HEK293 (cell line): ENCODE data around the gene PIGM.

Experiments
- CTCF ChIA-PET: fragments of 350-600 bp; formaldehyde crosslinking; extraction: SDS; loops from one replicate; lab custom pipeline; 2021; ENCODE audit warnings: antibody characterized with exemption; lab: Yijun Ruan, JAX
- POLR2A ChIA-PET: fragments of 300-600 bp; formaldehyde crosslinking; extraction: SDS; loops from one replicate; lab custom pipeline; 2020; ENCODE audit warnings: antibody characterized with exemption, inconsistent platforms; lab: Yijun Ruan, JAX
- H3K27ac ChIP-seq: fragments of 200-500 bp; sonication (Bioruptor generic); 2 replicates; pipeline ENCODE4 v1.5.1; 2014; ENCODE audit warnings: low read depth, low read length, control low read depth, inconsistent platforms; ENCODE audit errors: extremely low read depth
- H3K36me3 ChIP-seq, 2 experiments: fragments of 200-500 bp in 1 of 2; sonication (Bioruptor generic) in 1 of 2; 1 replicate in 1 of 2; 2 replicates in 1 of 2; pipeline ENCODE4 v1.5.1; 2014 to 2017; ENCODE audit warnings: inconsistent platforms in 2 of 2, low read length in 2 of 2; ENCODE audit not compliant: control insufficient read depth in 2 of 2, insufficient read depth in 1 of 2
- H3K4me1 ChIP-seq: fragments of 200-500 bp; sonication (Bioruptor generic); 2 replicates; pipeline ENCODE4 v1.5.1; 2014; ENCODE audit warnings: mild to moderate bottlenecking, low read length, inconsistent platforms; ENCODE audit not compliant: control insufficient read depth, insufficient read depth
- H3K4me3 ChIP-seq: 2 replicates; pipeline ENCODE4 v1.5.1; 2011; ENCODE audit warnings: low read depth, mild to moderate bottlenecking, control low read depth, low read length, moderate library complexity
- H3K9me3 ChIP-seq: fragments of 200-500 bp; sonication (Bioruptor generic); 2 replicates; pipeline ENCODE4 v1.5.1; 2014; ENCODE audit warnings: low read depth, low read length, inconsistent platforms; ENCODE audit not compliant: control insufficient read depth, insufficient read depth
- BCL11B ChIP-seq: fragments of 450-650 bp; formaldehyde crosslinking; IDR thresholded peaks from 2 replicates; pipeline ENCODE4 v1.5.1; 2016; ENCODE audit warnings: low read depth, missing biosample characterization, missing genetic modification characterization
- HOXA7 ChIP-seq: sonication (generic); formaldehyde crosslinking; IDR thresholded peaks from 2 replicates; pipeline ENCODE4 v1.8.1; 2022; ENCODE audit warnings: missing genetic modification reagents, borderline replicate concordance
- KLF9 ChIP-seq: fragments of 450-650 bp; formaldehyde crosslinking; IDR thresholded peaks from 2 replicates; pipeline ENCODE4 v1.5.1; 2016; ENCODE audit warnings: missing biosample characterization, missing genetic modification characterization, low read depth
- MZF1 ChIP-seq: fragments of 450-650 bp; formaldehyde crosslinking; IDR thresholded peaks from 2 replicates; pipeline ENCODE4 v1.5.1; 2017; ENCODE audit warnings: missing biosample characterization, missing genetic modification characterization, borderline replicate concordance
- TRIM28 ChIP-seq: IDR thresholded peaks from 2 replicates; pipeline ENCODE4 v1.6.1; 2011; ENCODE audit warnings: low read length, control low read depth, borderline replicate concordance
- ZBTB48 ChIP-seq: fragments of 450-650 bp; formaldehyde crosslinking; IDR thresholded peaks from 2 replicates; pipeline ENCODE4 v1.5.1; 2016; ENCODE audit warnings: missing biosample characterization, missing genetic modification characterization
- ZEB2 ChIP-seq: fragments of 450-650 bp; formaldehyde crosslinking; IDR thresholded peaks from 2 replicates; pipeline ENCODE4 v1.5.1; 2016; ENCODE audit warnings: missing biosample characterization, missing genetic modification characterization
- ZFP37 ChIP-seq: fragments of 450-650 bp; formaldehyde crosslinking; IDR thresholded peaks from 2 replicates; pipeline ENCODE4 v1.5.1; 2016; ENCODE audit warnings: missing biosample characterization, missing genetic modification characterization
- ZNF133 ChIP-seq: fragments of 450-650 bp; formaldehyde crosslinking; IDR thresholded peaks from 2 replicates; pipeline ENCODE4 v1.5.1; 2016; ENCODE audit warnings: missing biosample characterization, missing genetic modification characterization
- ZNF239 ChIP-seq: fragments of 450-650 bp; formaldehyde crosslinking; IDR thresholded peaks from 2 replicates; pipeline ENCODE4 v1.5.1; 2016; ENCODE audit warnings: missing biosample characterization, missing genetic modification characterization
- ZNF274 ChIP-seq, 2 experiments: fragments of 200-500 bp in 1 of 2; fragments of 450-650 bp in 1 of 2; sonication (Bioruptor generic) in 1 of 2; formaldehyde crosslinking in 1 of 2; IDR thresholded peaks; 2 replicates each; pipeline versions ENCODE4 v1.5.1 to v1.6.1; 2014 to 2016; ENCODE audit warnings: borderline replicate concordance in 1 of 2, inconsistent platforms in 1 of 2, low read length in 1 of 2, missing biosample characterization in 1 of 2, missing genetic modification characterization in 1 of 2
- ZNF335 ChIP-seq: fragments of 450-650 bp; formaldehyde crosslinking; conservative IDR thresholded peaks from 2 replicates; pipeline ENCODE4 v1.5.1; 2016; ENCODE audit warnings: missing biosample characterization, missing genetic modification characterization
- ZNF394 ChIP-seq: fragments of 450-650 bp; formaldehyde crosslinking; IDR thresholded peaks from 2 replicates; pipeline ENCODE4 v1.5.1; 2016; ENCODE audit warnings: missing biosample characterization, missing genetic modification characterization, mild to moderate bottlenecking, moderate library complexity, borderline replicate concordance
- ZNF404 ChIP-seq: fragments of 450-650 bp; formaldehyde crosslinking; IDR thresholded peaks from 2 replicates; pipeline ENCODE4 v1.5.1; 2017; ENCODE audit warnings: missing biosample characterization, missing genetic modification characterization
- ZNF48 ChIP-seq: fragments of 450-650 bp; formaldehyde crosslinking; IDR thresholded peaks from 2 replicates; pipeline ENCODE4 v1.5.1; 2016; ENCODE audit warnings: missing biosample characterization, missing genetic modification characterization
- ZNF600 ChIP-seq: fragments of 450-650 bp; formaldehyde crosslinking; IDR thresholded peaks from 2 replicates; pipeline ENCODE4 v1.5.1; 2016; ENCODE audit warnings: missing biosample characterization, missing genetic modification characterization
- ZNF660 ChIP-seq: fragments of 450-650 bp; IDR thresholded peaks from 2 replicates; pipeline ENCODE4 v1.5.1; 2018; ENCODE audit warnings: missing biosample characterization, mild to moderate bottlenecking, missing genetic modification characterization
- ZNF701 ChIP-seq: fragments of 450-650 bp; formaldehyde crosslinking; IDR thresholded peaks from 2 replicates; pipeline ENCODE4 v1.5.1; 2016; ENCODE audit warnings: missing biosample characterization, missing genetic modification characterization
- ZNF707 ChIP-seq: fragments of 450-650 bp; formaldehyde crosslinking; IDR thresholded peaks from 2 replicates; pipeline ENCODE4 v1.5.1; 2016; ENCODE audit warnings: missing biosample characterization, missing genetic modification characterization
- ZNF768 ChIP-seq: fragments of 450-650 bp; formaldehyde crosslinking; IDR thresholded peaks from 2 replicates; pipeline ENCODE4 v1.5.1; 2018; ENCODE audit warnings: missing biosample characterization, mild to moderate bottlenecking, missing genetic modification characterization
- ZNF776 ChIP-seq: fragments of 450-650 bp; formaldehyde crosslinking; IDR thresholded peaks from 2 replicates; pipeline ENCODE4 v1.5.0; 2017; ENCODE audit warnings: missing biosample characterization, missing genetic modification characterization, borderline replicate concordance
- ZNF791 ChIP-seq: fragments of 450-650 bp; formaldehyde crosslinking; IDR thresholded peaks from 2 replicates; pipeline ENCODE4 v1.5.1; 2016; ENCODE audit warnings: missing biosample characterization, missing genetic modification characterization
- TF ChIP-seq, protein P1 (sequence below): fragments of 450-650 bp; formaldehyde crosslinking; IDR thresholded peaks from 2 replicates; pipeline ENCODE4 v1.5.1; 2016; ENCODE audit warnings: missing biosample characterization, missing genetic modification characterization
- TF ChIP-seq, protein P2 (sequence below): fragments of 450-650 bp; formaldehyde crosslinking; IDR thresholded peaks from 2 replicates; pipeline ENCODE4 v1.5.1; 2016; ENCODE audit warnings: missing biosample characterization, missing genetic modification characterization
- TF ChIP-seq, protein P3 (sequence below): fragments of 450-650 bp; formaldehyde crosslinking; IDR thresholded peaks from 2 replicates; pipeline ENCODE4 v1.5.1; 2016; ENCODE audit warnings: missing biosample characterization, missing genetic modification characterization
- TF ChIP-seq, protein P4 (sequence below): sonication (generic); formaldehyde crosslinking; IDR thresholded peaks from 2 replicates; pipeline ENCODE4 v1.8.1; 2022; ENCODE audit warnings: mild to moderate bottlenecking, moderate library complexity, missing genetic modification reagents

Gene PIGM

DNA sequence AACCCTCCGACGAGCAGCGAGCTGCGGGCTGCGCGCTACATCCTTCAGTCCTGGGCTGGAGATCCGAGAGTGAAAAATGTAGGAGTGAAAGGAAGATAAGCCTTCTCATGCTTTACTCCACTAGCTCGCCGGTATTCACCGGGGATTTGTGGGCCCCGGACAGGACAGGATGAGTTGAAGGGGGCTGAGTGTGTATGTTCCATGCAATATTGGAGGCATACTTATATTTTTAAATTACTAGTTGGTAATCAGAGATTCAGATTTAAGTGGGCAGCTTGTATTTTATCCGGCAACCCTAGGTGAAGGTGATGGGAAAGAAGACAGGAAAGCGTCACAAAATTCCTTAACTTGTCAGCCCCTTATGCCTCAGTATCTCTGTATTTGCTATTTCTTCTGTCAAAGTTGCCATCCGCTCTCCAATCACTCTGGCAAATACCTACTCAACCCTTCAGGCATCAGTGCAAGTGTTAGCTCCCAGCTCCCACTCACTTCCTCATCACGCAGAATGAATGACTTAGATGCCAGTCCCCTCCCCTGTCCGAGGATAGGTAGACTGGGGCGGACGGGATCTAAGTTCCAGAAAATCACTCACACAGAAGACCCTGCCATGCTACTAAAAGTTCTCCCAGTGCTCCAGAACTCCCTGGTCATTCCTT lies 503 bp upstream of the PIGM start (continued):
- TF ChIP-seq, protein P1, sequence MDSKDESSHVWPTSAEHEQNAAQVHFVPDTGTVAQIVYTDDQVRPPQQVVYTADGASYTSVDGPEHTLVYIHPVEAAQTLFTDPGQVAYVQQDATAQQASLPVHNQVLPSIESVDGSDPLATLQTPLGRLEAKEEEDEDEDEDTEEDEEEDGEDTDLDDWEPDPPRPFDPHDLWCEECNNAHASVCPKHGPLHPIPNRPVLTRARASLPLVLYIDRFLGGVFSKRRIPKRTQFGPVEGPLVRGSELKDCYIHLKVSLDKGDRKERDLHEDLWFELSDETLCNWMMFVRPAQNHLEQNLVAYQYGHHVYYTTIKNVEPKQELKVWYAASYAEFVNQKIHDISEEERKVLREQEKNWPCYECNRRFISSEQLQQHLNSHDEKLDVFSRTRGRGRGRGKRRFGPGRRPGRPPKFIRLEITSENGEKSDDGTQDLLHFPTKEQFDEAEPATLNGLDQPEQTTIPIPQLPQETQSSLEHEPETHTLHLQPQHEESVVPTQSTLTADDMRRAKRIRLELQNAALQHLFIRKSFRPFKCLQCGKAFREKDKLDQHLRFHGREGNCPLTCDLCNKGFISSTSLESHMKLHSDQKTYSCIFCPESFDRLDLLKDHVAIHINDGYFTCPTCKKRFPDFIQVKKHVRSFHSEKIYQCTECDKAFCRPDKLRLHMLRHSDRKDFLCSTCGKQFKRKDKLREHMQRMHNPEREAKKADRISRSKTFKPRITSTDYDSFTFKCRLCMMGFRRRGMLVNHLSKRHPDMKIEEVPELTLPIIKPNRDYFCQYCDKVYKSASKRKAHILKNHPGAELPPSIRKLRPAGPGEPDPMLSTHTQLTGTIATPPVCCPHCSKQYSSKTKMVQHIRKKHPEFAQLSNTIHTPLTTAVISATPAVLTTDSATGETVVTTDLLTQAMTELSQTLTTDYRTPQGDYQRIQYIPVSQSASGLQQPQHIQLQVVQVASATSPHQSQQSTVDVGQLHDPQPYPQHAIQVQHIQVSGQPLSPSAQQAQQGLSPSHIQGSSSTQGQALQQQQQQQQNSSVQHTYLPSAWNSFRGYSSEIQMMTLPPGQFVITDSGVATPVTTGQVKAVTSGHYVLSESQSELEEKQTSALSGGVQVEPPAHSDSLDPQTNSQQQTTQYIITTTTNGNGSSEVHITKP: no peak
- TF ChIP-seq TRIM28: no peak
- TF ChIP-seq ZNF701: no peak
- TF ChIP-seq ZNF600 (tag by site-specific recombination): 0 out of 2 replicates have a peak, but pooled peaks have one; percentile 13
- TF ChIP-seq ZNF791 (tag by site-specific recombination): no peak
- TF ChIP-seq ZNF335 (tag by site-specific recombination): peak; percentile 40
- TF ChIP-seq, protein P2, sequence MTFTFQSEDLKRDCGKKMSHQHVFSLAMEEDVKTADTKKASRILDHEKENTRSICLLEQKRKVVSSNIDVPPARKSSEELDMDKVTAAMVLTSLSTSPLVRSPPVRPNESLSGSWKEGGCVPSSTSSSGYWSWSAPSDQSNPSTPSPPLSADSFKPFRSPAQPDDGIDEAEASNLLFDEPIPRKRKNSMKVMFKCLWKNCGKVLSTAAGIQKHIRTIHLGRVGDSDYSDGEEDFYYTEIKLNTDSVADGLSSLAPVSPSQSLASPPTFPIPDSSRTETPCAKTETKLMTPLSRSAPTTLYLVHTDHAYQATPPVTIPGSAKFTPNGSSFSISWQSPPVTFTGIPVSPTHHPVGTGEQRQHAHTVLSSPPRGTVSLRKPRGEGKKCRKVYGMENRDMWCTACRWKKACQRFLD (tag by site-specific recombination): no peak
- no peak for TF ChIP-seq HOXA7 (CRISPR knock-in tag)
- no peak for TF ChIP-seq ZNF133 (tag by site-specific recombination)
- no peak for TF ChIP-seq ZEB2
- TF ChIP-seq, protein P3, sequence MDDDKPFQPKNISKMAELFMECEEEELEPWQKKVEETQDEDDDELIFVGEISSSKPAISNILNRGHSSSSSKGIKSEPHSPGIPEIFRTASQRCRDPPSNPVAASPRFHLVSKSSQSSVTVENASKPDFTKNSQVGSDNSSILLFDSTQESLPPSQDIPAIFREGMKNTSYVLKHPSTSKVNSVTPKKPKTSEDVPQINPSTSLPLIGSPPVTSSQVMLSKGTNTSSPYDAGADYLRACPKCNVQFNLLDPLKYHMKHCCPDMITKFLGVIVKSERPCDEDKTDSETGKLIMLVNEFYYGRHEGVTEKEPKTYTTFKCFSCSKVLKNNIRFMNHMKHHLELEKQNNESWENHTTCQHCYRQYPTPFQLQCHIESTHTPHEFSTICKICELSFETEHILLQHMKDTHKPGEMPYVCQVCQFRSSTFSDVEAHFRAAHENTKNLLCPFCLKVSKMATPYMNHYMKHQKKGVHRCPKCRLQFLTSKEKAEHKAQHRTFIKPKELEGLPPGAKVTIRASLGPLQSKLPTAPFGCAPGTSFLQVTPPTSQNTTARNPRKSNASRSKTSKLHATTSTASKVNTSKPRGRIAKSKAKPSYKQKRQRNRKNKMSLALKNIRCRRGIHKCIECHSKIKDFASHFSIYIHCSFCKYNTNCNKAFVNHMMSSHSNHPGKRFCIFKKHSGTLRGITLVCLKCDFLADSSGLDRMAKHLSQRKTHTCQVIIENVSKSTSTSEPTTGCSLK (tag by site-specific recombination): no peak
- no peak for TF ChIP-seq ZNF404 (tag by site-specific recombination)
- TF ChIP-seq ZNF274 (IDR thresholded peaks at IDR 0.05; ENCODE audit: low read length): no peak
- no peak for TF ChIP-seq ZNF274 (tag by site-specific recombination; IDR thresholded peaks at IDR 0.05; ENCODE audit: borderline replicate concordance)
- TF ChIP-seq ZNF768: no peak
- TF ChIP-seq KLF9 (tag by site-specific recombination): no peak
- 0 out of 2 replicates have a peak, but pooled peaks have one; percentile 13 for TF ChIP-seq MZF1 (tag by site-specific recombination)
- TF ChIP-seq ZNF776: no peak
- no peak for TF ChIP-seq ZNF660 (tag by site-specific recombination)
- TF ChIP-seq ZBTB48 (tag by site-specific recombination): peak; percentile 83

DNA sequence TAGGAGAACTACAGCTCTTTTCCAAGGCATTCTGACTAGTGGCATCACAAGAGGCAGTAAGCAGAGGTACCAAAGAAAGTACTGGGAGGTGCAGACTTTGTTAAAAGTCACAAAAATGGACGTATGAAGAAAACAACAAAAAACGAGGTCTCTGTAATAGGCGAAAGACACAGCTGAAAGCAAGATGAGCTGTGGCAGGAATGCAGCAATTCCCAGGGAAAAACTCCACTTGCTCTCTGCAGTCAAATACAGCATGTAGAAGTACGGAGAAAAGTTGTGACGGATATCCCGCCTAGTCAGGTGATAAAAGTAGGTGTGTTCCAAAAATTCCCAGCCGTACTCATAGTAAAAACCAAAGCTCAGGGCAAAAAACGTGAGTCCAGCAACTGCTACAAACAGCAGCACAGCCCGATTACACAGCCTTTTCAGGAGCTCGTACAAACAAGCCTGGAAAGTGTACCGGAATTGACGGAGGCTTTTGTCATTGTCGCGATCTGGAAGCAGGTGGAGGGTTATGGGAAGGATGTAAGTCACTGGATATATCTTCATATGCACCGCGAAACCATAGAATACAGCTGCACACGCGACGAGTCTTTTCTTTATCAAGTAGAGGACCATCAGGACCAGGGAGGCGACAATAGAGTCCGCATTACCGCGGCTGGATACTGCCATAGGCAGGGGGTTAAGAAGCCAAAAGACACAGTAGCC lies 979 bp downstream of the PIGM start:
- Histone ChIP-seq H3K27ac (peak overlapping the region; percentile 72; the same call in 1 of the 2 replicates), H3K9me3 (no peaks in the 10 kb centered on the region), H3K4me3 (peak overlapping the region; percentile 82), H3K4me1 (peaks cover 17% of the 10 kb centered on the region; the same call in 1 of the 2 replicates), H3K36me3 (peaks cover 0 to 3% of the 10 kb centered on the region in 2 experiments; a peak in 1 of 3 replicates)
- POLR2A ChIA-PET: interaction anchor here (1.8 to 3.6 kb wide), 2 partner anchors 8 to 106 kb away, joined by 6 to 22 read pairs; partner anchors contain the start of gene TAGLN2
- CTCF ChIA-PET: interaction anchor here (0.6 to 4.7 kb wide), 10 partner anchors 10 to 851 kb away, joined by 3 to 49 read pairs (median 4); no protein-coding TSS in a partner anchor
- TF ChIP-seq ZNF394 (tag by site-specific recombination): no peak
- no peak for TF ChIP-seq ZNF239 (tag by site-specific recombination)
- TF ChIP-seq, protein P4, sequence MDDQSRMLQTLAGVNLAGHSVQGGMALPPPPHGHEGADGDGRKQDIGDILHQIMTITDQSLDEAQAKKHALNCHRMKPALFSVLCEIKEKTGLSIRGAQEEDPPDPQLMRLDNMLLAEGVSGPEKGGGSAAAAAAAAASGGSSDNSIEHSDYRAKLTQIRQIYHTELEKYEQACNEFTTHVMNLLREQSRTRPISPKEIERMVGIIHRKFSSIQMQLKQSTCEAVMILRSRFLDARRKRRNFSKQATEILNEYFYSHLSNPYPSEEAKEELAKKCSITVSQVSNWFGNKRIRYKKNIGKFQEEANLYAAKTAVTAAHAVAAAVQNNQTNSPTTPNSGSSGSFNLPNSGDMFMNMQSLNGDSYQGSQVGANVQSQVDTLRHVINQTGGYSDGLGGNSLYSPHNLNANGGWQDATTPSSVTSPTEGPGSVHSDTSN (CRISPR knock-in tag): no peak
- no peak for TF ChIP-seq ZNF48 (tag by site-specific recombination)
- no peak for TF ChIP-seq ZNF707 (tag by site-specific recombination)
- no peak for TF ChIP-seq BCL11B (tag by site-specific recombination)
- no peak for TF ChIP-seq ZFP37 (tag by site-specific recombination)
- TF ChIP-seq ZNF791 (tag by site-specific recombination): no peak
